GM18520 (cell line): ENCODE results near the gene AKAP13.
A peak's percentile ranks its signal among the peaks of the same experiment; 100 is the strongest.
"Not testable (repeated sequence)": the region's sequence is repeated elsewhere in the genome, so short reads cannot be mapped to it uniquely, and the experiment has no call there.

ENCODE experiments used
- ATAC-seq: cut with Tn5 transposase; IDR thresholded peaks from one replicate; pipeline ENCODE4 v1.9.1; 2021; ENCODE audit not compliant: unreplicated experiment

Gene AKAP13

GRCh38 chr15:85440451-85440850 is 60.0 kb downstream of the AKAP13 start:
- ATAC-seq = no peak

GRCh38 chr15:85441854-85442253 is 61.5 kb downstream of the AKAP13 start:
- ATAC-seq = not testable (repeated sequence)

GRCh38 chr15:85443046-85443445 is 62.6 kb downstream of the AKAP13 start:
- ATAC-seq = peak; percentile 19

- ATAC-seq = peak; percentile 52
Observed at GRCh38 chr15:85443593-85444087, 63.2 kb downstream of the AKAP13 start.

GRCh38 chr15:85444122-85444745 is 63.8 kb downstream of the AKAP13 start:
- no peak for ATAC-seq

- ATAC-seq = no peak
Observed at GRCh38 chr15:85445361-85445760, 65.0 kb downstream of the AKAP13 start.

- no peak for ATAC-seq
Observed at GRCh38 chr15:85451099-85451700, 70.8 kb downstream of the AKAP13 start.

GRCh38 chr15:85452436-85452835 is 72.0 kb downstream of the AKAP13 start:
- ATAC-seq = no peak

GRCh38 chr15:85453144-85453872 is 72.9 kb downstream of the AKAP13 start:
- ATAC-seq = no peak

GRCh38 chr15:85454403-85454802 is 74.0 kb downstream of the AKAP13 start:
- ATAC-seq = no peak

- ATAC-seq = no peak
Observed at GRCh38 chr15:85455891-85456290, 75.5 kb downstream of the AKAP13 start.

GRCh38 chr15:85456798-85457197 is 76.4 kb downstream of the AKAP13 start:
- ATAC-seq = no peak

GRCh38 chr15:85457392-85457968 is 77.1 kb downstream of the AKAP13 start:
- peak; percentile 76 for ATAC-seq

- no peak for ATAC-seq
Observed at GRCh38 chr15:85458764-85459163, 78.4 kb downstream of the AKAP13 start.

GRCh38 chr15:85462029-85462428 is 81.6 kb downstream of the AKAP13 start:
- ATAC-seq = no peak

- no peak for ATAC-seq
Observed at GRCh38 chr15:85463276-85463892, 83.0 kb downstream of the AKAP13 start.

GRCh38 chr15:85463976-85464375 is 83.6 kb downstream of the AKAP13 start:
- no peak for ATAC-seq

GRCh38 chr15:85464471-85464870 is 84.1 kb downstream of the AKAP13 start:
- ATAC-seq = no peak

- ATAC-seq = no peak
Observed at GRCh38 chr15:85470563-85471271, 90.3 kb downstream of the AKAP13 start.

GRCh38 chr15:85472349-85472748 is 91.9 kb downstream of the AKAP13 start:
- no peak for ATAC-seq

- ATAC-seq = no peak
Observed at GRCh38 chr15:85473455-85473854, 93.1 kb downstream of the AKAP13 start.
